H9 (cell line): ENCODE results near the gene ELOVL6. TPM values are rescaled to one million over a fixed set of nuclear protein-coding genes. Genes with fewer than 3 reads are reported as not detected.

ENCODE experiments used
- DNase-seq: peaks from one replicate; pipeline ENCODE4 v3.0.0-alpha.2; 2017
- H2AFZ ChIP-seq: one replicate; pipeline ENCODE4 v1.6.1; 2013; ENCODE audit warnings: mild to moderate bottlenecking, low read length, control low read depth, moderate library complexity
- H2AK5ac ChIP-seq: 2 replicates; pipeline ENCODE4 v1.6.1; 2013; ENCODE audit warnings: low read length, control low read depth, mixed read lengths; ENCODE audit not compliant: insufficient read length
- H2BK120ac ChIP-seq: one replicate; pipeline ENCODE4 v1.6.1; 2013; ENCODE audit warnings: low read depth, mild to moderate bottlenecking, low read length, control low read depth, inconsistent platforms; ENCODE audit not compliant: poor library complexity, severe bottlenecking
- H2BK12ac ChIP-seq: 2 replicates; pipeline ENCODE4 v1.6.1; 2013; ENCODE audit warnings: low read length, control low read depth, mixed read lengths, low read depth; ENCODE audit not compliant: insufficient read length
- H2BK15ac ChIP-seq: 2 replicates; pipeline ENCODE4 v1.6.1; 2013; ENCODE audit warnings: low read depth, low read length, control low read depth
- H2BK20ac ChIP-seq: one replicate; pipeline ENCODE4 v1.6.1; 2013; ENCODE audit warnings: low read depth, mild to moderate bottlenecking, low read length, control low read depth, inconsistent platforms; ENCODE audit not compliant: poor library complexity, severe bottlenecking
- H2BK5ac ChIP-seq: 2 replicates; pipeline ENCODE4 v1.6.1; 2013; ENCODE audit warnings: low read length, control low read depth, mixed read lengths; ENCODE audit not compliant: insufficient read length
- H3K14ac ChIP-seq: 2 replicates; pipeline ENCODE4 v1.6.1; 2013; ENCODE audit warnings: low read length, control low read depth; ENCODE audit not compliant: insufficient read depth
- H3K18ac ChIP-seq: 2 replicates; pipeline ENCODE4 v1.6.1; 2013; ENCODE audit warnings: low read depth, mild to moderate bottlenecking, mixed read lengths, low read length, control low read depth; ENCODE audit not compliant: insufficient read length
- H3K23ac ChIP-seq: 2 replicates; pipeline ENCODE4 v1.6.1; 2013; ENCODE audit warnings: low read length, control low read depth, mixed read lengths, low read depth; ENCODE audit not compliant: insufficient read length
- H3K23me2 ChIP-seq: 2 replicates; pipeline ENCODE4 v1.6.1; 2013; ENCODE audit warnings: low read depth, mild to moderate bottlenecking, mixed read lengths, low read length, control low read depth; ENCODE audit not compliant: insufficient read length, poor library complexity, severe bottlenecking
- H3K27ac ChIP-seq: 2 replicates; pipeline ENCODE4 v1.5.1; 2013; ENCODE audit warnings: low read length, control low read depth, mixed read lengths, low read depth; ENCODE audit not compliant: insufficient read length
- H3K27me3 ChIP-seq: 2 replicates; pipeline ENCODE4 v1.6.1; 2013; ENCODE audit warnings: low read length, control low read depth, inconsistent platforms; ENCODE audit not compliant: insufficient read depth
- H3K4ac ChIP-seq: 2 replicates; pipeline ENCODE4 v1.6.1; 2013; ENCODE audit warnings: low read depth, mild to moderate bottlenecking, control low read depth, inconsistent platforms, low read length, moderate library complexity
- H3K4me1 ChIP-seq: 2 replicates; pipeline ENCODE4 v1.6.1; 2013; ENCODE audit warnings: low read length, control low read depth, inconsistent platforms; ENCODE audit not compliant: insufficient read depth
- H3K4me2 ChIP-seq: 2 replicates; pipeline ENCODE4 v1.6.1; 2013; ENCODE audit warnings: low read length, control low read depth, mixed read lengths; ENCODE audit not compliant: insufficient read length, insufficient read depth
- H3K56ac ChIP-seq: 2 replicates; pipeline ENCODE4 v1.6.1; 2013; ENCODE audit warnings: low read depth, mild to moderate bottlenecking, mixed read lengths, low read length, control low read depth; ENCODE audit not compliant: insufficient read length
- H3K79me1 ChIP-seq: 2 replicates; pipeline ENCODE4 v1.6.1; 2013; ENCODE audit warnings: low read depth, mild to moderate bottlenecking, moderate library complexity, low read length, control low read depth, inconsistent platforms; ENCODE audit not compliant: insufficient read depth, poor library complexity, severe bottlenecking
- H3K79me2 ChIP-seq: 2 replicates; pipeline ENCODE4 v1.6.1; 2013; ENCODE audit warnings: low read length, control low read depth, inconsistent platforms; ENCODE audit not compliant: insufficient read depth
- H3K9ac ChIP-seq: 2 replicates; pipeline ENCODE4 v1.6.1; 2013; ENCODE audit warnings: low read length, control low read depth, mixed read lengths; ENCODE audit not compliant: insufficient read length; ENCODE audit errors: extremely low read depth
- H3K9me3 ChIP-seq: one replicate; pipeline ENCODE4 v1.6.1; 2013; ENCODE audit warnings: low read depth, low read length, inconsistent platforms; ENCODE audit not compliant: control insufficient read depth
- H3T11ph ChIP-seq: one replicate; pipeline ENCODE4 v1.6.1; 2013; ENCODE audit warnings: mild to moderate bottlenecking, low read length, control low read depth, inconsistent platforms
- H4K20me1 ChIP-seq: one replicate; pipeline ENCODE4 v1.6.1; 2013; ENCODE audit not compliant: control insufficient read depth, insufficient read length, insufficient read depth
- H4K5ac ChIP-seq: 2 replicates; pipeline ENCODE4 v1.6.1; 2013; ENCODE audit warnings: low read depth, mild to moderate bottlenecking, mixed read lengths, low read length, control low read depth; ENCODE audit not compliant: insufficient read length
- H4K8ac ChIP-seq: replicated peaks from 2 replicates; pipeline ENCODE4 v1.6.1; 2013; ENCODE audit warnings: low read length, control low read depth, mixed read lengths, low read depth; ENCODE audit not compliant: insufficient read length
- H4K91ac ChIP-seq: 2 replicates; pipeline ENCODE4 v1.6.1; 2013; ENCODE audit warnings: low read depth, mild to moderate bottlenecking, moderate library complexity, mixed read lengths, low read length, control low read depth; ENCODE audit not compliant: insufficient read length
- H3K27ac Mint-ChIP-seq, 3 experiments: 2 replicates in 2 of 3; 3 replicates in 1 of 3; pipeline ENCODE4 v1.8.0; 2020 to 2021; ENCODE audit warnings: mixed read lengths in 3 of 3, mild to moderate bottlenecking in 1 of 3, moderate library complexity in 1 of 3
- H3K27me3 Mint-ChIP-seq: 2 replicates; pipeline ENCODE4 v1.8.0; 2021; ENCODE audit warnings: low read depth, mild to moderate bottlenecking, moderate library complexity, mixed read lengths
- H3K36me3 Mint-ChIP-seq, 3 experiments: 2 replicates in 2 of 3; 3 replicates in 1 of 3; pipeline ENCODE4 v1.8.0; 2020 to 2021; ENCODE audit warnings: low read depth in 3 of 3, mixed read lengths in 3 of 3; ENCODE audit not compliant: insufficient read depth in 1 of 3
- H3K4me1 Mint-ChIP-seq, 2 experiments: 2 replicates each; pipeline ENCODE4 v1.8.0; 2020; ENCODE audit warnings: mixed read lengths in 2 of 2
- H3K4me3 Mint-ChIP-seq, 2 experiments: 2 replicates in 1 of 2; 3 replicates in 1 of 2; pipeline ENCODE4 v1.8.0; 2020 to 2021; ENCODE audit warnings: mild to moderate bottlenecking in 2 of 2, mixed read lengths in 2 of 2, moderate library complexity in 1 of 2
- H3K9me3 Mint-ChIP-seq, 2 experiments: 2 replicates in 1 of 2; 3 replicates in 1 of 2; pipeline ENCODE4 v1.8.0; 2020; ENCODE audit warnings: mild to moderate bottlenecking in 2 of 2, mixed read lengths in 2 of 2, moderate library complexity in 1 of 2
- WGBS: extraction: QIAGEN DNeasy Blood & Tissue Kit; methylation state at CpG from one replicate; pipeline ENCODE4 v1.1.7; 2013; ENCODE audit warnings: missing lambda C conversion rate, low lambda C conversion rate, mixed read lengths; ENCODE audit not compliant: insufficient read length; ENCODE audit errors: extremely low coverage; 5-methylcytosine and 5-hydroxymethylcytosine counted together
- total RNA-seq: library from RNA; stranded (reverse); gene quantifications from 2 replicates; pipeline ENCODE4 v1.2.1, GENCODE V29; 2021
- TF ChIP-seq, protein P1 (sequence below): fragments of 200-600 bp; sonication (generic); conservative IDR thresholded peaks from 3 replicates; pipeline ENCODE4 v1.8.0; 2021; ENCODE audit warnings: antibody characterized with exemption, mild to moderate bottlenecking

ELOVL6 gene
- total RNA-seq, 1 experiment from 2014 or later, result 64.6 TPM

- H3K4me1 ChIP-seq, result no peaks in the 10 kb centered on the region
- H3K27me3 ChIP-seq, result no peaks in the 10 kb centered on the region
- no peaks in the 10 kb centered on the region for H3K23me2 ChIP-seq
- no peaks in the 10 kb centered on the region for H4K20me1 ChIP-seq
- no peak overlapping the region for H3K4me2 ChIP-seq
- H3T11ph ChIP-seq, result no peak overlapping the region
- no CpG with 5 or more reads among the region's 1 CpG for whole genome bisulfite sequencing
- no peak overlapping the region for H3K56ac ChIP-seq
- H2BK12ac ChIP-seq, result no peak overlapping the region
- DNase-seq, result no peak
- no peak overlapping the region for H2AFZ ChIP-seq
- H3K4me1 Mint-ChIP-seq, result peaks cover 21 to 29% of the 10 kb centered on the region in 2 experiments
- H2BK15ac ChIP-seq, result no peak overlapping the region
- no peaks in the 10 kb centered on the region for H3K79me1 ChIP-seq
- no peak overlapping the region for H2AK5ac ChIP-seq
- H3K4me3 Mint-ChIP-seq, result no peak overlapping the region
- peak overlapping the region in 1 of 3 experiments; percentile 37; a peak in 1 of 7 replicates for H3K27ac Mint-ChIP-seq
- no peak overlapping the region for H4K8ac ChIP-seq
- H3K36me3 Mint-ChIP-seq, result peaks cover 4 to 10% (median 5%) of the 10 kb centered on the region in 3 experiments; a peak in 3 of 7 replicates
- H2BK120ac ChIP-seq, result no peak overlapping the region
- no peak overlapping the region for H2BK5ac ChIP-seq
- no peak overlapping the region for H3K23ac ChIP-seq
- H3K27ac ChIP-seq, result no peak overlapping the region
- no peak overlapping the region for H3K4ac ChIP-seq
- H3K9ac ChIP-seq, result no peak overlapping the region
- H3K9me3 Mint-ChIP-seq, result no peaks in the 10 kb centered on the region
- H3K79me2 ChIP-seq, result peaks cover 3% of the 10 kb centered on the region; the same call in 1 of the 2 replicates
- no peak overlapping the region for H4K5ac ChIP-seq
- no peaks in the 10 kb centered on the region for H3K9me3 ChIP-seq
- no peak overlapping the region for H4K91ac ChIP-seq
- no peak overlapping the region for H3K14ac ChIP-seq
- H3K18ac ChIP-seq, result no peak overlapping the region
- TF ChIP-seq, protein P1, sequence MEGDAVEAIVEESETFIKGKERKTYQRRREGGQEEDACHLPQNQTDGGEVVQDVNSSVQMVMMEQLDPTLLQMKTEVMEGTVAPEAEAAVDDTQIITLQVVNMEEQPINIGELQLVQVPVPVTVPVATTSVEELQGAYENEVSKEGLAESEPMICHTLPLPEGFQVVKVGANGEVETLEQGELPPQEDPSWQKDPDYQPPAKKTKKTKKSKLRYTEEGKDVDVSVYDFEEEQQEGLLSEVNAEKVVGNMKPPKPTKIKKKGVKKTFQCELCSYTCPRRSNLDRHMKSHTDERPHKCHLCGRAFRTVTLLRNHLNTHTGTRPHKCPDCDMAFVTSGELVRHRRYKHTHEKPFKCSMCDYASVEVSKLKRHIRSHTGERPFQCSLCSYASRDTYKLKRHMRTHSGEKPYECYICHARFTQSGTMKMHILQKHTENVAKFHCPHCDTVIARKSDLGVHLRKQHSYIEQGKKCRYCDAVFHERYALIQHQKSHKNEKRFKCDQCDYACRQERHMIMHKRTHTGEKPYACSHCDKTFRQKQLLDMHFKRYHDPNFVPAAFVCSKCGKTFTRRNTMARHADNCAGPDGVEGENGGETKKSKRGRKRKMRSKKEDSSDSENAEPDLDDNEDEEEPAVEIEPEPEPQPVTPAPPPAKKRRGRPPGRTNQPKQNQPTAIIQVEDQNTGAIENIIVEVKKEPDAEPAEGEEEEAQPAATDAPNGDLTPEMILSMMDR, result no peak
- no peaks in the 10 kb centered on the region for H3K27me3 Mint-ChIP-seq
- no peak overlapping the region for H2BK20ac ChIP-seq
Observed at GRCh38 chr4:110135523-110135922, 62.9 kb downstream of the ELOVL6 start.
